Endodermal cell (in vitro differentiated cells): Measurements from ENCODE around the gene PRKAR2B. TPM values are rescaled to one million over a fixed set of nuclear protein-coding genes. Genes with fewer than 3 reads are reported as not detected.

Experiments
- DNase-seq: peaks from one replicate; pipeline ENCODE4 v3.0.0-alpha.2; 2017
- H3K27ac ChIP-seq: 2 replicates; pipeline ENCODE4 v1.5.1; 2013; ENCODE audit warnings: mild to moderate bottlenecking, low read depth, low read length, moderate library complexity
- H3K27me3 ChIP-seq: 2 replicates; pipeline ENCODE4 v1.6.1; 2013; ENCODE audit warnings: mild to moderate bottlenecking, low read length, moderate library complexity; ENCODE audit not compliant: insufficient read depth, control insufficient read depth, poor library complexity, severe bottlenecking
- H3K36me3 ChIP-seq: 2 replicates; pipeline ENCODE4 v1.7.0; 2013; ENCODE audit warnings: mild to moderate bottlenecking, low read length, moderate library complexity; ENCODE audit not compliant: control insufficient read depth, insufficient read depth
- H3K4me1 ChIP-seq: one replicate; pipeline ENCODE4 v1.7.0; 2013; ENCODE audit warnings: low read length; ENCODE audit not compliant: control insufficient read depth, insufficient read depth
- H3K4me3 ChIP-seq: 2 replicates; pipeline ENCODE4 v1.5.1; 2013; ENCODE audit warnings: mild to moderate bottlenecking, low read length, moderate library complexity
- H3K9ac ChIP-seq: 2 replicates; pipeline ENCODE4 v1.6.1; 2013; ENCODE audit warnings: mild to moderate bottlenecking, low read length, moderate library complexity; ENCODE audit not compliant: poor library complexity, severe bottlenecking; ENCODE audit errors: extremely low read depth
- H3K9me3 ChIP-seq: 2 replicates; pipeline ENCODE4 v1.6.1; 2013; ENCODE audit warnings: mild to moderate bottlenecking, low read length, moderate library complexity; ENCODE audit not compliant: control insufficient read depth
- H3K27ac Mint-ChIP-seq: 2 replicates; pipeline ENCODE4 v1.8.0; 2020; ENCODE audit warnings: mixed read lengths
- H3K27me3 Mint-ChIP-seq: 2 replicates; pipeline ENCODE4 v1.8.0; 2021; ENCODE audit warnings: mild to moderate bottlenecking, mixed read lengths; ENCODE audit not compliant: insufficient read depth
- H3K36me3 Mint-ChIP-seq: 2 replicates; pipeline ENCODE4 v1.8.0; 2020; ENCODE audit warnings: low read depth, mixed read lengths
- H3K4me1 Mint-ChIP-seq: 2 replicates; pipeline ENCODE4 v1.8.0; 2020; ENCODE audit warnings: mixed read lengths
- H3K4me3 Mint-ChIP-seq: 2 replicates; pipeline ENCODE4 v1.8.0; 2020; ENCODE audit warnings: mild to moderate bottlenecking, moderate library complexity, mixed read lengths
- H3K9me3 Mint-ChIP-seq: 2 replicates; pipeline ENCODE4 v1.8.0; 2020; ENCODE audit warnings: mild to moderate bottlenecking, mixed read lengths
- WGBS, 2 experiments: methylation state at CpG; one replicate each; pipeline versions ENCODE4 v1.1.5 to v1.1.7; 2013; ENCODE audit warnings: missing lambda C conversion rate in 2 of 2, mixed read lengths in 1 of 2; ENCODE audit not compliant: insufficient coverage in 1 of 2, insufficient read length in 1 of 2; 5-methylcytosine and 5-hydroxymethylcytosine counted together
- total RNA-seq, 2 donors: library from RNA; stranded (reverse); fragmentation: NEBNext Ultra II Directional in 1 of 2; extraction: Animal tissue kit (Norgen Biotek cat#: 25700) in 1 of 2; gene quantifications; 2 replicates in 1 of 2; 3 replicates in 1 of 2; pipeline ENCODE4 v1.2.1, GENCODE V29; 2021
- TF ChIP-seq, protein P1 (sequence below): fragments of 200-600 bp; sonication (generic); conservative IDR thresholded peaks from 2 replicates; pipeline ENCODE4 v1.5.0; 2021; ENCODE audit warnings: antibody characterized with exemption, mild to moderate bottlenecking

The PRKAR2B gene
- total RNA-seq, 2 donors from 2014 or later: 7.3 to 10.2 TPM

DNA sequence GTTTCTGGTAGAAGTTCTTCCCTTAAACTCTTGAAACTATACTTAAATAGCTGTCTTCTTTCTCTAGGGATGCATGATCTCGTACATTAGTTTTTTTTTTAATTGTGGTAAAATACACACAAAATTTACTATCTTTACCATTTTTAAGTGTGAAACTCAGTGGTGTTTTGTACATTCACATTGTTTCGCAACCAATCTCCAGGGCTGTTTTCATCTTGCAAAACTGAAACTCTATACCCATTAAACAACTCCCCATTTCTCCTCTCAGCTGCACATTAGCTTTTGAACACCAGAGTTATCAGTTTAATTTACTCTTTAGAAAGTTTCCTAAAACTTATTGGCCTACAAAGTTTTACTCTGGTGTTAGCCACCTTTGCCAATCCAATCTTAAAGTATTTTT, 45.5 kb upstream of the PRKAR2B start:
- Histone ChIP-seq H3K4me1 (no peaks in the 10 kb centered on the region), H3K27ac (no peak overlapping the region), H3K9me3 (no peaks in the 10 kb centered on the region), H3K27me3 (no peaks in the 10 kb centered on the region), H3K36me3 (no peaks in the 10 kb centered on the region), H3K4me3 (no peak overlapping the region), H3K9ac (no peak overlapping the region)
- no peaks in the 10 kb centered on the region for H3K36me3 Mint-ChIP-seq
- 90 to 100% methylated on average over 1 to 2 of the region's 2 CpGs for WGBS, 2 experiments
- DNase-seq: no peak
- no peaks in the 10 kb centered on the region for H3K9me3 Mint-ChIP-seq
- no peak overlapping the region for H3K27ac Mint-ChIP-seq
- no peaks in the 10 kb centered on the region for H3K4me1 Mint-ChIP-seq
- H3K27me3 Mint-ChIP-seq: no peaks in the 10 kb centered on the region
- TF ChIP-seq, protein P1, sequence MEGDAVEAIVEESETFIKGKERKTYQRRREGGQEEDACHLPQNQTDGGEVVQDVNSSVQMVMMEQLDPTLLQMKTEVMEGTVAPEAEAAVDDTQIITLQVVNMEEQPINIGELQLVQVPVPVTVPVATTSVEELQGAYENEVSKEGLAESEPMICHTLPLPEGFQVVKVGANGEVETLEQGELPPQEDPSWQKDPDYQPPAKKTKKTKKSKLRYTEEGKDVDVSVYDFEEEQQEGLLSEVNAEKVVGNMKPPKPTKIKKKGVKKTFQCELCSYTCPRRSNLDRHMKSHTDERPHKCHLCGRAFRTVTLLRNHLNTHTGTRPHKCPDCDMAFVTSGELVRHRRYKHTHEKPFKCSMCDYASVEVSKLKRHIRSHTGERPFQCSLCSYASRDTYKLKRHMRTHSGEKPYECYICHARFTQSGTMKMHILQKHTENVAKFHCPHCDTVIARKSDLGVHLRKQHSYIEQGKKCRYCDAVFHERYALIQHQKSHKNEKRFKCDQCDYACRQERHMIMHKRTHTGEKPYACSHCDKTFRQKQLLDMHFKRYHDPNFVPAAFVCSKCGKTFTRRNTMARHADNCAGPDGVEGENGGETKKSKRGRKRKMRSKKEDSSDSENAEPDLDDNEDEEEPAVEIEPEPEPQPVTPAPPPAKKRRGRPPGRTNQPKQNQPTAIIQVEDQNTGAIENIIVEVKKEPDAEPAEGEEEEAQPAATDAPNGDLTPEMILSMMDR: no peak
- H3K4me3 Mint-ChIP-seq: no peak overlapping the region

GRCh38 chr7:107001490-107001889, 43.0 kb upstream of the PRKAR2B start:
- H3K9ac ChIP-seq: no peak overlapping the region
- H3K27me3 Mint-ChIP-seq: no peaks in the 10 kb centered on the region
- H3K4me1 ChIP-seq: no peaks in the 10 kb centered on the region
- H3K36me3 ChIP-seq: no peaks in the 10 kb centered on the region
- DNase-seq: no peak
- H3K4me3 ChIP-seq: no peak overlapping the region
- 100% methylated on average over 1 to 2 of the region's 2 CpGs for WGBS, 2 experiments
- TF ChIP-seq, protein P1: no peak
- no peak overlapping the region for H3K27ac Mint-ChIP-seq
- no peaks in the 10 kb centered on the region for H3K27me3 ChIP-seq
- no peaks in the 10 kb centered on the region for H3K36me3 Mint-ChIP-seq
- H3K9me3 ChIP-seq: no peaks in the 10 kb centered on the region
- no peak overlapping the region for H3K4me3 Mint-ChIP-seq
- H3K9me3 Mint-ChIP-seq: no peaks in the 10 kb centered on the region
- no peak overlapping the region for H3K27ac ChIP-seq
- no peaks in the 10 kb centered on the region for H3K4me1 Mint-ChIP-seq

GRCh38 chr7:107002126-107002525, 42.4 kb upstream of the PRKAR2B start:
- no peaks in the 10 kb centered on the region for H3K9me3 Mint-ChIP-seq
- DNase-seq: no peak
- no peaks in the 10 kb centered on the region for H3K27me3 Mint-ChIP-seq
- no peaks in the 10 kb centered on the region for H3K9me3 ChIP-seq
- no peaks in the 10 kb centered on the region for H3K36me3 ChIP-seq
- no peak overlapping the region for H3K27ac ChIP-seq
- 94 to 95% methylated on average over 4 of the region's 4 CpGs for WGBS, 2 experiments
- no peak overlapping the region for H3K27ac Mint-ChIP-seq
- no peak overlapping the region for H3K4me3 ChIP-seq
- H3K27me3 ChIP-seq: no peaks in the 10 kb centered on the region
- no peaks in the 10 kb centered on the region for H3K4me1 ChIP-seq
- TF ChIP-seq, protein P1: no peak
- H3K9ac ChIP-seq: no peak overlapping the region
- no peaks in the 10 kb centered on the region for H3K4me1 Mint-ChIP-seq
- no peak overlapping the region for H3K4me3 Mint-ChIP-seq
- no peaks in the 10 kb centered on the region for H3K36me3 Mint-ChIP-seq
